Keratinocyte (primary cell): ENCODE data around the gene TEX38.

Experiments
- CTCF ChIP-seq, 3 experiments: IDR thresholded peaks in 1 of 3; conservative IDR thresholded peaks in 1 of 3; optimal IDR thresholded peaks in 1 of 3; 2 replicates in 2 of 3; 3 replicates in 1 of 3; pipeline versions ENCODE3 to v1.5.1; 2011; ENCODE audit warnings: low read length in 3 of 3, mild to moderate bottlenecking in 3 of 3, moderate library complexity in 2 of 3, control low read depth in 1 of 3, inconsistent platforms in 1 of 3; ENCODE audit not compliant: insufficient read depth in 2 of 3; ENCODE audit errors: extremely low read depth in 1 of 3
- EZH2 ChIP-seq: IDR thresholded peaks from one replicate; pipeline ENCODE4 v1.6.1; 2012; ENCODE audit warnings: inconsistent platforms, mild to moderate bottlenecking, low read length, moderate library complexity

- TF ChIP-seq CTCF (optimal IDR thresholded peaks at IDR 0.05 in 1 of 3, IDR thresholded peaks at IDR 0.05 in 1 of 3, conservative IDR thresholded peaks at IDR 0.05 in 1 of 3; ENCODE audit: extremely low read depth in 1 of 3, insufficient read depth in 2 of 3, low read length in 3 of 3) (no peak), EZH2 (no peak)
Measured at GRCh38 chr1:46642115-46642680, 29.5 kb upstream of the TEX38 start.
